ENCODE measurements around the gene ZNF784.

- TF ChIP-seq CTCF (IDR thresholded peaks at IDR 0.05; ENCODE audit: low read length) (no peak), EZH2 (optimal IDR thresholded peaks at IDR 0.05; ENCODE audit: low read depth, low read length) (no peak), EZH2phosphoT487 (IDR thresholded peaks at IDR 0.05; ENCODE audit: low read length) (no peak)
Observed at GRCh38 chr19:55623130-55623529, 1.2 kb downstream of the ZNF784 start.
